RWPE2 (cell line): ENCODE data around the gene TANGO2.

Source experiments
- ATAC-seq: fragments of 200-7000 bp; cut with Tn5 transposase; 3 replicates; pipeline ENCODE4 v1.9.1; 2021; ENCODE audit warnings: low read depth
- DNase-seq: peaks from one replicate; pipeline ENCODE4 v3.0.0-alpha.2; 2020; ENCODE audit warnings: low spot score
- H3K27ac ChIP-seq: fragments of 450-650 bp; 2 replicates; pipeline ENCODE4 v1.5.1; 2017; ENCODE audit warnings: mild to moderate bottlenecking; ENCODE audit not compliant: poor library complexity, severe bottlenecking
- H3K27me3 ChIP-seq: fragments of 250-450 bp; sonication (Bioruptor Pico); 2 replicates; pipeline ENCODE4 v1.5.1; 2021; ENCODE audit warnings: mild to moderate bottlenecking, moderate library complexity; ENCODE audit not compliant: insufficient read depth, poor library complexity, severe bottlenecking
- H3K36me3 ChIP-seq: fragments of 250-450 bp; sonication (Bioruptor Pico); 2 replicates; pipeline ENCODE4 v1.5.1; 2020; ENCODE audit warnings: low read depth, mild to moderate bottlenecking, moderate library complexity
- H3K4me1 ChIP-seq: fragments of 250-450 bp; sonication (Bioruptor Pico); 2 replicates; pipeline ENCODE4 v1.5.1; 2021; ENCODE audit warnings: mild to moderate bottlenecking, moderate library complexity; ENCODE audit not compliant: insufficient read depth, poor library complexity, severe bottlenecking
- H3K4me3 ChIP-seq: fragments of 250-450 bp; sonication (Bioruptor Pico); 2 replicates; pipeline ENCODE4 v1.5.1; 2021; ENCODE audit warnings: mild to moderate bottlenecking, moderate library complexity; ENCODE audit not compliant: severe bottlenecking
- H3K9me3 ChIP-seq: fragments of 250-450 bp; sonication (Bioruptor Pico); 2 replicates; pipeline ENCODE4 v1.5.1; 2021; ENCODE audit warnings: mild to moderate bottlenecking, moderate library complexity; ENCODE audit not compliant: severe bottlenecking
- CTCF ChIP-seq: fragments of 450-650 bp; IDR thresholded peaks from one replicate; pipeline ENCODE4 v1.5.1; 2017; ENCODE audit warnings: mild to moderate bottlenecking, moderate library complexity; ENCODE audit not compliant: poor library complexity, severe bottlenecking

TANGO2 gene

GRCh38 chr22:20111045-20111688 lies 90.3 kb downstream of the TANGO2 start:
- H3K4me1 ChIP-seq = no peaks in the 10 kb centered on the region
- no peaks in the 10 kb centered on the region for H3K27me3 ChIP-seq
- H3K27ac ChIP-seq = no peak overlapping the region
- peak; percentile 41 for TF ChIP-seq CTCF
- H3K36me3 ChIP-seq = peaks cover 86% of the 10 kb centered on the region
- no peak overlapping the region for H3K4me3 ChIP-seq
- H3K9me3 ChIP-seq = peaks cover 2% of the 10 kb centered on the region
- ATAC-seq = peak; percentile 17; the same call in 1 of the 3 replicates
- no peak for DNase-seq

GRCh38 chr22:20111689-20112622 lies 91.0 kb downstream of the TANGO2 start:
- ATAC-seq (no peak), DNase-seq (no peak)
- H3K4me1 ChIP-seq = no peaks in the 10 kb centered on the region
- H3K9me3 ChIP-seq = peaks cover 2% of the 10 kb centered on the region
- H3K4me3 ChIP-seq = no peak overlapping the region
- no peak overlapping the region for H3K27ac ChIP-seq
- TF ChIP-seq CTCF = no peak
- peaks cover 79% of the 10 kb centered on the region for H3K36me3 ChIP-seq
- no peaks in the 10 kb centered on the region for H3K27me3 ChIP-seq

- DNase-seq (no peak), ATAC-seq (no peak)
- Histone ChIP-seq H3K27me3 (no peaks in the 10 kb centered on the region), H3K4me1 (no peaks in the 10 kb centered on the region), H3K9me3 (peaks cover 2% of the 10 kb centered on the region), H3K36me3 (peaks cover 69% of the 10 kb centered on the region), H3K4me3 (no peak overlapping the region), H3K27ac (no peak overlapping the region)
- no peak for TF ChIP-seq CTCF
Observed at GRCh38 chr22:20112623-20113511, 92.0 kb downstream of the TANGO2 start.

- TF ChIP-seq CTCF = no peak
- Histone ChIP-seq H3K4me1 (no peaks in the 10 kb centered on the region), H3K27me3 (no peaks in the 10 kb centered on the region), H3K4me3 (no peak overlapping the region), H3K9me3 (peaks cover 2% of the 10 kb centered on the region), H3K36me3 (peaks cover 71% of the 10 kb centered on the region), H3K27ac (no peak overlapping the region)
- DNase-seq = no peak
- no peak for ATAC-seq
Observed at GRCh38 chr22:20113551-20114310, 92.8 kb downstream of the TANGO2 start.
